ENCODE measurements around the gene ADGRV1. TPM values are rescaled to one million over a fixed set of nuclear protein-coding genes. Genes with fewer than 3 reads are reported as not detected.
"Not testable (repeated sequence)": the region's sequence is repeated elsewhere in the genome, so short reads cannot be mapped to it uniquely, and the experiment has no call there.

ADGRV1 gene
- polyA plus RNA-seq, 1 donor = 1.1 TPM

DNA sequence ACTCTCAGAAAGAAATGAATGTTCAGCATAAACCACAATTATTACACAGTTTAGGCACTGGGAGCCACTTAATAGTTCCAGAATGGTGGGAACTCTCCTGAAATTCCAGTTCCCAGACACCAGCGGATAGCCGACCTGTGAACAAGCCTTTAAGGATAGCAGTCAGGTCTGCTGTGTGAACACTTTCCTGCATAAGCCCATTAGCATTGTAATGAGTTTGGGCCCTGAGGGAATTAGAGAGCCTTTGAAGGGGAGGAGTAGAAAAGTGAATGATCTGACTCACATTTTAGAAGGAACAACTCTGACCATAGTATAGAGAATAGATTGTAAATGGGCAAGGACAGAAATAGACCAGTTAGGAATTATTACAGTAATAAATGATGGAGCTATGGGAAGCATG, 189.1 kb downstream of the ADGRV1 start:
- no peak for DNase-seq

DNA sequence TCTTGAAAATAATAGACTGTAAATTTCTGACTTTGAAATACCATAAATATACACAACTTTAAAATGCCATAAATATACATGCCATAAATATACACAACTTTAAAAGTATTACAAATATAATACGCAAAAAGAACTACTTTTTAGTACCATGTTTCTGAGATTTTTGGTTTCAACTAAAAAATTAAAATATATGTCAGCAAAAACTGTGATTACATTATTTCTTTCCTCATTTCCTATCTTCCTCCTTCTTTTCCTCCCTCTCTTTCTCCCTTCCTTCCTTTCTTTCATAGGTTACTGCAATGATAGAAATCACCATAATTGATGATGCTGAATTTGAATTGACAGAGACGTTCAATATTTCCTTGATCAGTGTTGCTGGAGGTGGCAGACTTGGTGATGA, 200.5 kb downstream of the ADGRV1 start:
- no peak for DNase-seq

DNA sequence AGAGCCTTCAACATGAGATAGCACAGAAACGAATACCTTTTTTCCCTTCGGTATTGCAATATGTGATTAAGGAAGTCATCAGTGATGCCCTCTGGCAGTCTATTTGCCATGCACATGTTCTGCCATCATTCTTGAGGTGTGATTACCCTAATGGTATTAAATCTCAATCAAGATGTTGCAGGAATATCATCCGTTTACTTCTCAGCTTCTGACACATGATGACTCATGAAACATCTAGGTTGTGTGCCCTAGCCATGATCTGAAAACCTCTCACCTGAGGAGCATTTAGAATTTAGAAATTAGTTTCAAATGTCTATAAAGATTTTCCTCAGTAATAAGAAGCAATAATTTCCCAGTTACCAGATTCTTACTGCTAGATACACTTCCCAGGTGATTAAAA, 209.1 kb downstream of the ADGRV1 start:
- DNase-seq = no peak

DNA sequence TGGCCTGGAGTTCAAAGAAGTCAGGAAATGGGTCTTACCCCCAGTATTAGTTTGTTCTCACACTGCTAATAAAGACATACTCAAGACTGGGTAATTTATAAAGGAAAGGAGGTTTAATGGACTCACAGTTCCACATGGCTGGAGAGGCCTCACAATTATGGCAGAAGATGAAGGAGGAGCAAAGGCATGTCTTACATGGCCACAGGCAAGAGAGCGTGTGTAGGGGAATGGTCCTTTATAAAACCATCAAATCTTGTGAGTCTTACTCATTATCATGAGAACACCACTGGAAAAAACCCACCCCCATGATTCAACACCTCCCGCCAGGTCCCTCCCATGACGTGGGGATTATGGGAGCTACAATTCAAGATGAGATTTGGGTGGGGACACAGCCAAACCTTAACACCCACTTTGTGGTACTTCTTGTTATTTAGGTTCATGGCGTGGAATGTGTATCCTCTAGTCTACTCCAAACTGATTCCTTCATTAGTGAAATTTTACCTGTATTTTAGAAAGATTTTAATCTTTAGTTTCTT, 211.5 kb downstream of the ADGRV1 start:
- not testable (repeated sequence) for DNase-seq

DNA sequence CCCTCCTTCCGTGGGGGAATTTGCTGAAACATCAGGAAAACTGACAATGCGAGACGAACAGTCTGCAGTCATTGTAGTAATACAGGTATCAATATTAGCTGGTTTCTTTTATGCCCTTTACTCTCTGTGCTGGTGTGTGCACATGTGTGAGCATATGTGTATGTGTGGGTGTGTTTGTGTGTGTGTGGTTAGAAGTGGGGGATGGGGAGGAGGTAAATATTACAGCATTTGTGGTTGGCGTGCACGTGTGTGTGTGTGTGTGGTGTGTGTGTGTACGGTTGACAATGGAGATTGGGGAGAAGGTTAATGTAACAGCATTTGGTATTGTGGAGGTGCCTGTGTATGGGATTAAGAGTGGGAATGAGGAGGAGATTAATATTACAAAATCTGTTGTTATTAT, 219.4 kb downstream of the ADGRV1 start:
- no peak for DNase-seq

DNA sequence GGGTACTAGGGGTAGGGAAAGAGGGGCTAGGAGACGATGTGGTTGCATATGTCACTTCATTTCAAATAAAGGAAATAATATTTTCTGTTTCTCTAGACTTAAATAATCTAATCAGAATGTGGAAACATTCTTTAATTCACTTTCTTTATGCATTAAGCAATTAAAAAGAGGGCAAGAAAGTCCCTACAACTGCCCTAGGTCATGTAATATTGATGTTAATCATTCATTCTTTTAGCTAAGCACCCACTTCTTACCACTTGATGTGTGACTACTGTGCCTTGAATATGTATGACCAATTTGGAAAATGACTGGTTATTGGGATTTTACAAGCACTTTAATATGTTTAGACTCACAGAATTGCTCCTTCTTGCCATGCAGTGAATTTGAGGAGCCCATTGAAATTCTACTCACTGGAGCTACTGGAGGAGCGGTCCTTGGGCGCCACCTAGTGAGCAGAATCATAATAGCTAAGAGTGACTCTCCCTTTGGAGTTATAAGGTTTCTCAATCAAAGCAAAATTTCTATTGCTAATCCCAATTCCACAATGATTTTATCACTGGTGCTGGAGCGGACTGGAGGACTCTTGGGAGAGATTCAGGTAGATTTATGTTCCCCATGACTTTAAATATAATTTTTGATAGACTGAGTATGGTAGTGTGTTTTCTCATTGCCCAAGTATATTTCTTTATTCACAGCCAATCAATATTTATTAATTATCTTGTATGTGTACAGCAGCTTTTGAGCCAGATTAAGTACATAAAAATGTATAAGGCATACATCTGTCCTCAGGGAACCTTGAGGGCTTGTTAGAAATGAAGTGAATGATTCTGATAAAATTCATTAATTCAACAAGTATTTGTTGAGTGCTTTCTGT, 225.1 kb downstream of the ADGRV1 start:
- peak; percentile 54 for DNase-seq

DNA sequence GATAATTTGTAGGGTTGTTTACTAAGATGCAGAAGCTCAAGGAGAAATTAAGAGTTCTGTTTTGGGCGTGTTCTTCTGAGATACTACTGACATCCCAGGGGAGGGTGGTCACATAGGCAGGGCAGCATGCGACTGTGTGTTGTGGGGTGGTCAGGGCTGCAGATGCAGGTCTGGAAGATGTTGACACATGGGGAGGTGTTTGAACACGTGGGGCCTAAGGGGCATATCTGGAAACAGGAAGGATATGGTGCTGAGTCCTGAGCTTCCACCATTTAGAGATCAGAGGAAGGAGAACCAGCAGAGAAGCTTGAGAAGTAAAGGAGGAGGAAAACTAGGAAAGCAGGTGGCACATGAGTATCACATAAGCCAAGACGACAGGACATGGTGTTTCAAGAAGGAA, 228.2 kb downstream of the ADGRV1 start:
- DNase-seq = no peak

DNA sequence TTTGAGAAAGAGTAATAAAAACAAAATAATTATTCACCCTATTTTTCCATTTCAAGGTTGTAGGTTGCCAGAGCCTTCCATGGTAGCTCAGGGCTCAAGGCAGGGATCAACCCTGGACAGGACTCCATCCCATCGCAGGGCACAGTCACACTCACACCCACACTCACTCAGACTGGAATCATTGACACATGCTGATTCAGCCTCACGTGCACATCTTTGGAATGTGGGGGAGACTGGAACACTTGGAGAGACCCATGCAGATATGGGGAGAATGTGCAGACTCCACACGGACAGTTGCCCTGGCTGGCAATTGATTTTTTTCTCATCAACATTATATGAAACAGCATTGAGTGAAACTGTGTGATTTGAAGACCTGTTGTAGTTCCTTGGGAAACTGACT, 234.1 kb downstream of the ADGRV1 start:
- no peak for DNase-seq

DNA sequence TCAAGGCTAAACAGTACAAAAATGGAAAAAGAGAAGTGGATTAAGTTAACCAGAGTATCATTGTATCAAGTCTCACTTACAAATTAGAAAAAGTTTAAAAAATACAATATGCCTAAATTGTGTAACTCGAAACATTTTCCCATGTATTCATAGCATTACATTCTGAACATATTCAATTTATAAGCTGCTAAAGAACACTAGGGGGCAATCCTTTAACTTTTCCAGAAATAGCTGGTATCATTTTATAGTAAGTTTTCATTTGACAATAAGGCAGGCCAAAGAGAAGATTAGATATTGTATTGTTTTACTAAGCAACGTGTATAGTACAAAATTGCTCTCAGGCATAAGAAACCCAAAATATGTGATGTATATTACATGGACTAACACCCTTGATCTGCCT, 234.6 kb downstream of the ADGRV1 start:
- DNase-seq = no peak

DNA sequence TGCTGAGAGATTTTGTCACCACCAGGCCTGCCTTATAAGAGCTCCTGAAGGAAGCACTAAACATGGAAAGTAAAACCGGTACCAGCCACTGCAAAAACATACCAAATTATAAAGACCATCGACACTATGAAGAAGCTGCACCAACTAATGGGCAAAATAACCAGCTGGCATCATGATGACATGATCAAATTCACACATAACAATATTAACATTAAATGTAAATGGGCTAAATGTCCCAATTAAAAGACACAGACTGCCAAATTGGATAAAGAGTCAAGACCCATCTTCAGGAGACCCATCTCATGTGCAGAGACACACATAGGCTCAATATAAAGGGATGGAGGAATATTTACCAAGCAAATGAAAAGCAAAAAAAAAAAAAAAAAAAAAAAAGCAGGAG, 238.3 kb downstream of the ADGRV1 start:
- not testable (repeated sequence) for DNase-seq

DNA sequence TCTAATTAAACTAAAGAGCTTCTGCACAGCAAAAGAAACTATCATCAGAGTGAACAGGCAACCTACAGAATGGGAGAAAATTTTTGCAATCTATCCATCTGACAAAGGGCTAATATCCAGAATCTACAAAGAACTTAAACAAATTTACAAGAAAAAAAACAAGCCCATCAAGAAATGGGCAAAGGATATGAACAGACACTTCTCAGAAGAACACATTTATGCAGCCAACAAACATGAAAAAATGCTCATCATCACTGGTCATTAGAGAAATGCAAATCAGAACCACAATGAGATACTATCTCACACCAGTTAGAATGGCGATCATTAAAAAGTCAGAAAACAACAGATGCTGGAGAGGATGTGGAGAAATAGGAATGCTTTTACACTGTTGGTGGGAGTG, 241.5 kb downstream of the ADGRV1 start:
- not testable (repeated sequence) for DNase-seq

DNA sequence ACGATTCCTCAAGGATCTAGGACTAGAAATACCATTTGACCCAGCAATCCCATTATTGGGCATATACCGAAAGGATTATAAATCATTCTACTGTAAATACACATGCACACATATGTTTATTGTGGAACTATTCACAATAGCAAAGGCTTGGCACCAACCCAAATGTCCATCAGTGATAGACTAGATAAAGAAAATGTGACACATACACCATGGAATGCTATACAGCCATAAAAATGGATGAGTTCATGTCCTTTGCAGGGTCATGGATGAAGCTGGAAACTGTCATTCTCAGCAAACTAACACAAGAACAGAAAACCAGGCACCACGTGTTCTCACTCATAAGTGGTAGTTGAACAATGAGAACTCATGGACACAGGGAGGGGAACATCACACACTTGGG, 241.9 kb downstream of the ADGRV1 start:
- DNase-seq = not testable (repeated sequence)

DNA sequence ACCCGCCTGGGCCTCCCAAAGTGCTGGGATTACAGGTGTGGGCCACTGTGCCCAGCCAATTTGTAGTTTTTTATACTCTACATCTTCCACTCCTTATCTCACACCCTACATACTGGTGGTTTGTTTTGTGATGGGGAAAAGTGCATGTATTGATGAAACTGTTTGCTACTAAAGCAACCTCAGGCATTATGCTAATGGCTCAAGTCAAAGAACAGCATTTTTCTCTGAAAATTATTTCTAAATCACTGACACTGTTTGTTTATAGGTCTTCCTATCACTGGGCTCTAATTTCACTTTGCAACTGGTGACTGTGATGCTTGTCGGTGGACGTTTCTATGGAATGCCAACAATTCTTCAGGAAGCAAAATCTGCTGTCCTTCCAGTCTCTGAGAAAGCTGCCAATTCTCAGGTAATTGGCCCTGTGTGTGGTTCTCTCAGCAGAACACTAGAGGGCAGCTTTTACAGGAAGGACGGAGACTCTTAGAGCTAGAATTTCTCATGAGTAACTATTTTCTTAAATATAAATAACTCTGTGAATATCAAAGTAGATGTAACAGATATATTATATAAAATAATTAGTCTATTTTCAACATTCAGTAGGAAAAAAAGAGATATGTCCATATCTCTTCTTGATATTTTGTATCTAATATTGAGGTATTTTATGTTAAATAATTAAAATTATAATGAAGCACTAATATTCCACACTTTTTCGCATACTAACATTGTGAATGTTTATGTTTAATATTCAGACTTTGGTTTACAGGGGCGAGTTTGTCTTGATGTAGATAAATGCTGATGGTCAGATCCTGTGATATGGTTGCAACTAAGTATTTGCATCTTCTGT, 244.1 kb downstream of the ADGRV1 start:
- DNase-seq = no peak

DNA sequence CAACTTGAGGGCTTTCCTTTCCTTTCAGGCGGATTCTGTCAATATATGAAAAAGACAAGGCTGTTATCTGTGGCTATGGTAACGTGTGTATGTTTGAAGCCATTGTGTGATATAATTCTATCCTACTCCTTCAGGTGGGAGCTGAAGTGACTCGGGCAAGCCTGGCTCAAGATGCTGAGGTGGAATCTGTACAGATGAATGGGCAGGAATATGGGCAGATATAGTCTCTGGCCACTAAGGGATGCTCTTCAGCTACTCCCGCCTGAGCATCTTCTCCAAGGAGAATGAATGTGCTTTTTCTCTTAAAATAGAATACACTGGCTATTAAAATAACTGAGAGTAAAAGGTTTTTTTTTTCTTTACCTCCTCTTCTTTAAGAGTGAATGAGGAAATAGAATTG, 244.8 kb downstream of the ADGRV1 start:
- no peak for DNase-seq

DNA sequence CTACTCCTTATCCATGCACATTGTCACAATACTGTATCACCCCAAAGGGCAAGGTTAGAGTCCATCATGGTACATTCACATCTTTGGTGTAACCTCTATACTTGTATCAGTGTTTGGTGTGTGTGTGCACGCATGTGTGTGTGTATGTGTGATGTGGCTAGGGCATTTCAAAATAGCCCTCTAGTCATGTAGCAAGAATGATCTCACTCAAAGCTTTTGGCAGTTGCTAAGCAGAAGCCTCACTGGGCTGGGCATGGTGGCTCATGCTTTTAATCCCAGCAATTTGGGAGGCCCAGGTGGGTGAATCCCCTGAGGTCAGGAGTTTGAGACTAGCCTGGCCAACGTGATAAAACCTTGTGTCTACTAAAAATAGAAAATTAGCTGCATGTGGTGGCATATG, 245.3 kb downstream of the ADGRV1 start:
- DNase-seq = no peak

DNA sequence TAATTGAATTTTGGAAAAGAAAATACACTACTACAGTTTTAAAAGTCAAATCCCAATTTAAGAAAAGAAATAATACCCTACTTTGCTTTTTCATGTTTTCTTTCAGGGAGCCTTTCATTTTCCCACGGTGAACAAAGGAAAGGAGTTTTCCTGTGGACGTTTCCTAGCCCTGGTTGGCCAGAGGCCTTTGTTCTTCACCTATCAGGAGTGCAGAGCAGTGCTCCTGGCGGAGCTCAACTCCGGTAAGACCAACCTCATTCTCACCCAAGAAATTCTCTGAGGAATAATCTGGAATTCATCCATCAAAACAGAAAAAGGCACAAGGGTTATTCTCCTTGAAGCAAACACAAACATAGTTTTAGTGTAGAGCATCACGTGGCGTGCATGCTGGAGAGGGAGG, 248.9 kb downstream of the ADGRV1 start:
- no peak for DNase-seq

DNA sequence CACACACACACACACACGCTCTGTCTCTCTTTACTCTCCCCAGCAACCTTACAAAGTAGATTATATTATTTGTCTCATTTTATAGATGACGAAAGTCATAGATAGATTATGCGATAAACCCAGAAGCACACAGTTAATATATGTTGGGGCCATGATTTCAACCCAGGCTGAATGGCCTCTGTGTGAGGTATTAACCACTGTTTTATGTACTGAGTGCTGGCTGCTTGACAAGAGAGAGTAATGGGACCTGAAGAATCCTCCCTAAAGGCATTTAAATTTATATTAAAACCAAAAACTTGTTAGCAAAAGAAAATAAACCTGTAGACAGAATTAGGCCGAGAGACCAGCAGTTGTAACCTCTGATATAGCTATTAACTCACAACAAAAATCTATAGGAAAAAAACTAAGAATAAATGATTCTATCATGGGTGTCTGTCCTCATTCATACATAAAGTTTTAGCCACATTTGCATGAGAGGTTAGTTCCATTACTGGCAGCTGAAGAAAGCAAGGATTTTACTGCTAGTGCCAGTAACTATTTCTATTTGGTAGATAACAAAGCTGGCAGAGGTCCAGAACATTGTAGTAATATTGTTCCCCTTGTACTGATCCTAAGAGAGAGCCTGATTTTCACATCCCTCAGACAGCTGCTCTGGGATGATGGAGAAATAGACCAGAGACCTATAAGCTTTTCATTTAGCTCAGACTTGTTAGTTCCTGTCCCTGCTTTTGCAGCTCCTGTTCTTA, 250.9 kb downstream of the ADGRV1 start:
- DNase-seq = no peak

DNA sequence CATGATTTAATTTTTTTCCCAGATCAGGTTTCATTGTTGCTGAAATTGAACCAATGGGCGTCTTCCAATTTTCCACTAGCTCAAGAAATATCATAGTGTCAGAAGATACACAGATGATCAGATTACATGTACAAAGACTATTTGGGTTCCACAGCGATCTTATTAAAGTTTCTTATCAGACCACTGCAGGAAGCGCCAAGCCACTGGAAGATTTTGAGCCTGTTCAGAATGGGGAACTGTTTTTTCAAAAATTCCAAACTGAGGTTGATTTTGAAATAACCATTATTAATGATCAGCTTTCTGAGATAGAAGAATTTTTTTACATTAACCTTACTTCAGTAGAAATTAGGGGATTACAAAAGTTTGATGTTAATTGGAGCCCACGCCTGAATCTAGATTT, 251.6 kb downstream of the ADGRV1 start:
- DNase-seq = no peak

DNA sequence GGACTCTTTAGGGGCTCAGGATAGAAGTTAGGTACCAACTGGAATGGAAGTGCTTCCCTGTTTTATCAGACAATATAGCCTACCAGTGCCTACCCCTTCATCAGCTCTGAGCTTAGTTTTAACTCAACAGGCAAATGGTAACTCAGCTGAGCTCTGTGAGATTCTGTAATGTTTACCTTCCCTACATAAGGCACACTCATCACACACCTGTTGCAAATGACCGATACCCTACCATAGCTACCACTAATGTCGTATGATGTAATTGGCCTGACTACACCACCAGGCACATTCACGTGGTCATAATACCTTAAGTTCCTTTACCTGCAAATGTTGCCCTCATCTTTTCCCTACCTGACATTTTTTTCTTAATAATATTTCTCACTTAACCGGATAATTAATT, 254.8 kb downstream of the ADGRV1 start:
- no peak for DNase-seq

DNA sequence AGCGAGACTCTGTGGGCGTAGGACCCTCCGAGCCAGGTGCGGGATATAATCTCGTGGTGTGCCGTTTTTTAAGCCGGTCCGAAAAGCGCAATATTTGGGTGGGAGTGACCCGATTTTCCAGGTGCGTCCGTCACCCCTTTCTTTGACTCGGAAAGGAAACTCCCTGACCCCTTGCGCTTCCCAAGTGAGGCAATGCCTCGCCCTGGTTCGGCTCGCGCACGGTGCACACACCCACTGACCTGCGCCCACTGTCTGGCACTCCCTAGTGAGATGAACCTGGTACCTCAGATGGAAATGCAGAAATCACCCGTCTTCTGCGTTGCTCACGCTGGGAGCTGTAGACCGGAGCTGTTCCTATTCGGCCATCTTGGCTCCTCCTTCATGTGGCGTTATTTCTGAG, 263.5 kb downstream of the ADGRV1 start:
- DNase-seq = not testable (repeated sequence)

DNA sequence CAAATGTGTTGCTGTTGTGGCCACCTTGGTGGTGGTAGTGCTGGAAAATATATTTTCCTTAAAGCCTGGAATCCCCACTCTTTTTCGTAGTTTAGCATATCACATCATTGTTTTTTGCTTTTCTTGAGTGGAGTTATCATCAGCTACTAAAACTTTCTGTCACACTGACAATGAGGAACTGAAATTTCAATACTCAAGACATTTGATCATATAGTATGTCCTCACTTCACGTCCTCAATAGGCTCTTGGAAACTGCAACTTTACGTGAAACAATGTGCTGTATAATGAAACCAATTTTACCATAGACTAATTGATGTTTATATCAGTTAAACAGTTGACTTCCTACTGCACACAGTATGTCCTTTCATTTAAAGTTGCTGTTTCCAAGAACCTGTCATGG, 265.8 kb downstream of the ADGRV1 start:
- DNase-seq = no peak

DNA sequence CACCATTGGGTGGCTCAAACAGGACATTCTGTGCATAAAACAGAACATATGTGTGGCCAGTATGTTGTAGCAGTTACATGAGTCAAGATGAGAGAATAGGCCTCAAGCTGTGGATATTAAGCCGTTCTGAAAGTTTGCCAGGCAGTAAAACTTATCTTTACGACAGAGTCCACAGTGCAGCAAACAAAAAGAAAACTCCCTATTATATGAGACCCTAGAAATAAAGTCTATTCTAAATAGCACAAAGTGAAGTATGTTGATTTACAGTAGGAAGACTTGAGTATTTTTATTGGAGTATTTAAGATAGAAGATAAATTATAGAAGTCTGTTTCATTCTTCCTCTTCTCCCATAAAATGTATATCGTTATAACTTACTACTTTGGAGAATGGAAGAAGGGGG, 271.5 kb downstream of the ADGRV1 start:
- DNase-seq = no peak

DNA sequence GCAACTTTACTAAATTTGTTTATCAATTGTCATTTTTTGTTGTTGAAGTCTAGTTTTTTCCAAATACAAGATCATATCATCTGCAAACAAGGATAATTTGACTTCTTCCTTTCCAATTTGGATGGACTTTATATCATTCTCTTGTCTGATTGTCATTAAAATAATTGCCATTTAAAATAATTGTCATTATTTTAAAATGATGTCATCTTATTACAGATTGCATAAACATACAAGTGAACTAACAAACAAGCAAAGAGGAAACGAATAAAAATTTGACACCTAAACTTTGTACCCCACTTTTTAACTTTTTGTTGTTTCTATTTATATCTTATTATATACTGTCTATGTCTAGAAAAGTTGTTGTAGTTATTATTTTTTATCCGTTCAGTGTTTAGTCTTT, 275.2 kb downstream of the ADGRV1 start:
- no peak for DNase-seq
